ENCODE measurements around the gene ATP8A2. TPM values are rescaled to one million over a fixed set of nuclear protein-coding genes. Genes with fewer than 3 reads are reported as not detected.
"Not testable (repeated sequence)": the region's sequence is repeated elsewhere in the genome, so short reads cannot be mapped to it uniquely, and the experiment has no call there.

ATP8A2 gene
- total and polyA plus RNA-seq, 10 of the 15 experiments (the other 5 are each of a cell fraction or from before 2014, with no cell fraction given) = 0.01 to 0.04 (median 0.04) TPM; not detected in 7

- TF ChIP-seq USF2 (IDR thresholded peaks at IDR 0.05; ENCODE audit: borderline replicate concordance, low read depth, low read length) = no peak
Observed at GRCh38 chr13:25771641-25772478, 400.1 kb downstream of the ATP8A2 start (continued).

- SMC1A ChIA-PET (ENCODE audit: uncharacterized antibody, unreplicated experiment); H3K9ac ChIP-seq (ENCODE audit: control insufficient read depth, insufficient read depth, low read length); H3K27ac ChIP-seq (ENCODE audit: control insufficient read depth, insufficient read depth); DNase-seq (ENCODE audit: low read depth, low spot score); H3K4me2 ChIP-seq (ENCODE audit: control insufficient read depth, insufficient read depth); H3K4me3 ChIP-seq; BruUV-seq (replicated peaks); RAD21 ChIA-PET (ENCODE audit: unreplicated experiment); intact Hi-C loops (cut with micrococcal nuclease; ENCODE audit: unreplicated experiment); H3K36me3 ChIP-seq (ENCODE audit: control insufficient read depth in 2 of 2, insufficient read depth in 2 of 2, low read length in 1 of 2); H4K20me1 ChIP-seq (ENCODE audit: control insufficient read depth, insufficient read depth); ATAC-seq; H3K4me1 ChIP-seq (ENCODE audit: control insufficient read depth, insufficient read depth, low read length); H3K27me3 ChIP-seq (replicated peaks in 1 of 2; ENCODE audit: control insufficient read depth in 2 of 2, insufficient read depth in 2 of 2, low read length in 1 of 2); H3K79me2 ChIP-seq (ENCODE audit: control insufficient read depth, insufficient read depth, low read length); in situ Hi-C loops (cut with MboI); POLR2A ChIA-PET; H2AFZ ChIP-seq (ENCODE audit: control insufficient read depth, low read depth, low read length); H3K9me3 ChIP-seq (replicated peaks; ENCODE audit: control insufficient read depth, insufficient read depth, low read length); FAIRE-seq: not testable (repeated sequence)
- WGBS (ENCODE audit: insufficient coverage, insufficient replicate concordance, low lambda C conversion rate, missing lambda C conversion rate) = 68% methylated on average over 8 of the region's 8 CpGs
- CTCF ChIA-PET = interaction anchor here (0.6 to 0.7 kb wide), 2 partner anchors 19 to 177 kb away, joined by 3 to 4 read pairs; no protein-coding TSS in a partner anchor
Observed at GRCh38 chr13:25772534-25772933, 400.8 kb downstream of the ATP8A2 start.

GRCh38 chr13:25774056-25774455 lies 402.3 kb downstream of the ATP8A2 start:
- H3K27me3 ChIP-seq (replicated peaks in 1 of 2; ENCODE audit: control insufficient read depth in 2 of 2, insufficient read depth in 2 of 2, low read length in 1 of 2); H2AFZ ChIP-seq (ENCODE audit: control insufficient read depth, low read depth, low read length); BruUV-seq (replicated peaks); H3K4me1 ChIP-seq (ENCODE audit: control insufficient read depth, insufficient read depth, low read length); H3K9ac ChIP-seq (ENCODE audit: control insufficient read depth, insufficient read depth, low read length); H3K4me3 ChIP-seq; RAD21 ChIA-PET (ENCODE audit: unreplicated experiment); H3K9me3 ChIP-seq (replicated peaks; ENCODE audit: control insufficient read depth, insufficient read depth, low read length); CTCF ChIA-PET; ATAC-seq; intact Hi-C loops (cut with micrococcal nuclease; ENCODE audit: unreplicated experiment); H3K79me2 ChIP-seq (ENCODE audit: control insufficient read depth, insufficient read depth, low read length); H3K4me2 ChIP-seq (ENCODE audit: control insufficient read depth, insufficient read depth); H4K20me1 ChIP-seq (ENCODE audit: control insufficient read depth, insufficient read depth); H3K36me3 ChIP-seq (ENCODE audit: control insufficient read depth in 2 of 2, insufficient read depth in 2 of 2, low read length in 1 of 2); in situ Hi-C loops (cut with MboI); SMC1A ChIA-PET (ENCODE audit: uncharacterized antibody, unreplicated experiment); FAIRE-seq; DNase-seq (ENCODE audit: low read depth, low spot score); POLR2A ChIA-PET; H3K27ac ChIP-seq (ENCODE audit: control insufficient read depth, insufficient read depth): not testable (repeated sequence)
- 0% methylated on average over 1 of the region's 1 CpG for WGBS (ENCODE audit: insufficient coverage, insufficient replicate concordance, low lambda C conversion rate, missing lambda C conversion rate)

Measured in GM12878 (cell line).